Keratinocyte (primary cell): ENCODE results near the gene C11orf52. TPM values are rescaled to one million over a fixed set of nuclear protein-coding genes. Genes with fewer than 3 reads are reported as not detected.

Source experiments
- DNase-seq: peaks from one replicate; pipeline ENCODE4 v3.0.0-alpha.2; 2011; ENCODE audit warnings: low read depth, missing footprints, low spot score
- FAIRE-seq: peaks from 2 replicates; lab custom pipeline; 2011; peaks lifted over from hg19 to GRCh38; lab: Jason Lieb, UNC
- H2AFZ ChIP-seq: 2 replicates; pipeline ENCODE4 v1.6.0; 2012; ENCODE audit warnings: low read length, control low read depth, inconsistent platforms; ENCODE audit not compliant: control insufficient read depth
- H3K27ac ChIP-seq: 2 replicates; pipeline ENCODE4 v1.5.1; 2011; ENCODE audit warnings: low read length; ENCODE audit not compliant: control insufficient read depth, insufficient read depth
- H3K27me3 ChIP-seq: 3 replicates; pipeline ENCODE4 v1.6.0; 2011; ENCODE audit warnings: low read length; ENCODE audit not compliant: control insufficient read depth, insufficient read depth; ENCODE audit errors: extremely low read depth
- H3K36me3 ChIP-seq, 2 experiments: 2 replicates in 1 of 2; 3 replicates in 1 of 2; pipeline ENCODE4 v1.5.1; 2011; ENCODE audit warnings: low read length in 2 of 2, mild to moderate bottlenecking in 1 of 2; ENCODE audit not compliant: control insufficient read depth in 2 of 2, insufficient read depth in 2 of 2; ENCODE audit errors: extremely low read depth in 1 of 2
- H3K4me1 ChIP-seq: 3 replicates; pipeline ENCODE4 v1.5.1; 2011; ENCODE audit warnings: low read length; ENCODE audit not compliant: control insufficient read depth, insufficient read depth; ENCODE audit errors: extremely low read depth
- H3K4me2 ChIP-seq: 3 replicates; pipeline ENCODE4 v1.6.0; 2011; ENCODE audit warnings: low read depth, low read length; ENCODE audit not compliant: control insufficient read depth, insufficient read depth; ENCODE audit errors: extremely low read depth
- H3K4me3 ChIP-seq, 3 experiments: fragments of 200-600 bp in 1 of 3; sonication (generic) in 1 of 3; 2 replicates in 2 of 3; 3 replicates in 1 of 3; pipeline ENCODE4 v1.5.1; 2011 to 2016; ENCODE audit warnings: low read length in 3 of 3, mild to moderate bottlenecking in 3 of 3, control low read depth in 2 of 3, inconsistent platforms in 1 of 3, low read depth in 1 of 3, mixed read lengths in 1 of 3, mixed run types in 1 of 3, moderate library complexity in 1 of 3; ENCODE audit not compliant: control insufficient read depth in 2 of 3, insufficient read depth in 2 of 3; ENCODE audit errors: extremely low read depth in 1 of 3
- H3K79me2 ChIP-seq: 2 replicates; pipeline ENCODE4 v1.6.0; 2012; ENCODE audit warnings: low read length; ENCODE audit not compliant: control insufficient read depth, insufficient read depth
- H3K9ac ChIP-seq: 3 replicates; pipeline ENCODE4 v1.6.0; 2011; ENCODE audit warnings: low read length; ENCODE audit not compliant: control insufficient read depth, insufficient read depth; ENCODE audit errors: extremely low read depth
- H3K9me1 ChIP-seq: 3 replicates; pipeline ENCODE4 v1.6.0; 2011; ENCODE audit warnings: low read length; ENCODE audit not compliant: control insufficient read depth, insufficient read depth; ENCODE audit errors: extremely low read depth
- H3K9me3 ChIP-seq: 2 replicates; pipeline ENCODE4 v1.5.1; 2012; ENCODE audit warnings: low read depth, low read length; ENCODE audit not compliant: control insufficient read depth
- H4K20me1 ChIP-seq: 3 replicates; pipeline ENCODE4 v1.6.0; 2011; ENCODE audit warnings: low read length; ENCODE audit not compliant: control insufficient read depth, insufficient read depth; ENCODE audit errors: extremely low read depth
- EZH2 ChIP-seq: IDR thresholded peaks from one replicate; pipeline ENCODE4 v1.6.1; 2012; ENCODE audit warnings: inconsistent platforms, mild to moderate bottlenecking, low read length, moderate library complexity
- dilution Hi-C: fragments of 300-500 bp; cut with MboI; formaldehyde crosslinking; loops from one replicate; pipeline ENCODE4 v1.7.0; 2020; ENCODE audit warnings: low sequenced_read_pairs; ENCODE audit not compliant: extremely low pct_ligation_motif_present
- polyA plus RNA-seq, 5 experiments: library from polyadenylated mRNA; depleted of rRNA in 3 of 5; stranded (reverse) in 3 of 5; stranded (forward) in 1 of 5; unstranded in 1 of 5; fragments of >200 nt; gene quantifications; 1 replicate in 1 of 5; 2 replicates in 3 of 5; 3 replicates in 1 of 5; pipeline versions ENCODE4 v1.2.1 to v1.2.3, GENCODE V29; 2011 to 2012; ENCODE audit warnings: missing spikeins in 2 of 5, low read depth in 1 of 5, low replicate concordance in 1 of 5
- TF ChIP-seq, protein P1 (sequence below), 3 experiments: IDR thresholded peaks in 1 of 3; conservative IDR thresholded peaks in 1 of 3; optimal IDR thresholded peaks in 1 of 3; 2 replicates in 2 of 3; 3 replicates in 1 of 3; pipeline versions ENCODE3 to v1.5.1; 2011; ENCODE audit warnings: low read length in 3 of 3, mild to moderate bottlenecking in 3 of 3, moderate library complexity in 2 of 3, control low read depth in 1 of 3, inconsistent platforms in 1 of 3; ENCODE audit not compliant: insufficient read depth in 2 of 3; ENCODE audit errors: extremely low read depth in 1 of 3

C11orf52 gene
- polyA plus RNA-seq, 1 donor (not counting 4 experiments of a cell fraction or from before 2014, with no cell fraction given), result 3.5 TPM

GRCh38 chr11:111969344-111969743 is 50.6 kb downstream of the C11orf52 start:
- Histone ChIP-seq H3K4me3 (no peak overlapping the region), H3K4me2 (no peak overlapping the region), H3K9me3 (no peaks in the 10 kb centered on the region), H4K20me1 (no peaks in the 10 kb centered on the region), H2AFZ (no peak overlapping the region), H3K27ac (no peak overlapping the region), H3K27me3 (no peaks in the 10 kb centered on the region), H3K36me3 (no peaks in the 10 kb centered on the region), H3K4me1 (peaks cover under 1% of the 10 kb centered on the region), H3K9me1 (no peaks in the 10 kb centered on the region), H3K79me2 (no peaks in the 10 kb centered on the region), H3K9ac (no peak overlapping the region)
- DNase-seq, result no peak
- TF ChIP-seq EZH2, result no peak
- TF ChIP-seq, protein P1, sequence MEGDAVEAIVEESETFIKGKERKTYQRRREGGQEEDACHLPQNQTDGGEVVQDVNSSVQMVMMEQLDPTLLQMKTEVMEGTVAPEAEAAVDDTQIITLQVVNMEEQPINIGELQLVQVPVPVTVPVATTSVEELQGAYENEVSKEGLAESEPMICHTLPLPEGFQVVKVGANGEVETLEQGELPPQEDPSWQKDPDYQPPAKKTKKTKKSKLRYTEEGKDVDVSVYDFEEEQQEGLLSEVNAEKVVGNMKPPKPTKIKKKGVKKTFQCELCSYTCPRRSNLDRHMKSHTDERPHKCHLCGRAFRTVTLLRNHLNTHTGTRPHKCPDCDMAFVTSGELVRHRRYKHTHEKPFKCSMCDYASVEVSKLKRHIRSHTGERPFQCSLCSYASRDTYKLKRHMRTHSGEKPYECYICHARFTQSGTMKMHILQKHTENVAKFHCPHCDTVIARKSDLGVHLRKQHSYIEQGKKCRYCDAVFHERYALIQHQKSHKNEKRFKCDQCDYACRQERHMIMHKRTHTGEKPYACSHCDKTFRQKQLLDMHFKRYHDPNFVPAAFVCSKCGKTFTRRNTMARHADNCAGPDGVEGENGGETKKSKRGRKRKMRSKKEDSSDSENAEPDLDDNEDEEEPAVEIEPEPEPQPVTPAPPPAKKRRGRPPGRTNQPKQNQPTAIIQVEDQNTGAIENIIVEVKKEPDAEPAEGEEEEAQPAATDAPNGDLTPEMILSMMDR (optimal IDR thresholded peaks at IDR 0.05 in 1 of 3, IDR thresholded peaks at IDR 0.05 in 1 of 3, conservative IDR thresholded peaks at IDR 0.05 in 1 of 3; ENCODE audit: extremely low read depth in 1 of 3, insufficient read depth in 2 of 3, low read length in 3 of 3), result no peak
- FAIRE-seq, result no peak
- dilution Hi-C loops, result no loop called here

DNA sequence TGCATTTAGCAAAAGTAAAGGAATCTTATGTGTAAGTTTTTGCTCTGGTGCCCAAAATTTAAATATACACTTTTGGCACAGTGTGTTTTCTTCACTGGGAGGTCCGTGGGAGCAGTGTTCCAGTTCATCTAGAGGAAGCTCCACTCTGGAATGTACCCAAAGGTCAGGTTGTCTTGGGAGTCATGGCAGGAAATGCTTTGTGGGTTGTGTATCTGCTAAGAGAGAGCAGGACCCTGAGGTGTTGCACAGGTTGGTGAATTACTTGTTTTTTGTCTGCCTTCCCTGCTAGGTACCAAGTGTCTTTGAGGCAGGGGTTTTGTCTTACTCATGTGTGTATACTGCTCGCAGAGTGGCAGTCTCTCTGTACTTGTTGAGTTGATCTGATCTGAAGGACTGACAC is 55.7 kb downstream of the C11orf52 start:
- H3K27me3 ChIP-seq, result no peaks in the 10 kb centered on the region
- H3K9ac ChIP-seq, result no peak overlapping the region
- no peaks in the 10 kb centered on the region for H3K9me1 ChIP-seq
- no peaks in the 10 kb centered on the region for H4K20me1 ChIP-seq
- no peaks in the 10 kb centered on the region for H3K9me3 ChIP-seq
- H2AFZ ChIP-seq, result peak overlapping the region; percentile 44
- no peaks in the 10 kb centered on the region for H3K79me2 ChIP-seq
- FAIRE-seq, result no peak
- H3K4me1 ChIP-seq, result peaks cover 29% of the 10 kb centered on the region
- no peaks in the 10 kb centered on the region for H3K36me3 ChIP-seq
- no peak overlapping the region for H3K27ac ChIP-seq
- H3K4me3 ChIP-seq, result no peak overlapping the region
- DNase-seq, result no peak
- no peak for TF ChIP-seq EZH2
- TF ChIP-seq, protein P1 (optimal IDR thresholded peaks at IDR 0.05 in 1 of 3, IDR thresholded peaks at IDR 0.05 in 1 of 3, conservative IDR thresholded peaks at IDR 0.05 in 1 of 3; ENCODE audit: extremely low read depth in 1 of 3, insufficient read depth in 2 of 3, low read length in 3 of 3), result no peak
- dilution Hi-C loops, result no loop called here
- H3K4me2 ChIP-seq, result no peak overlapping the region
